Globus pallidus (tissue), 1 donor: ENCODE data around the gene ITGA2.
"Not testable (repeated sequence)": the region's sequence is repeated elsewhere in the genome, so short reads cannot be mapped to it uniquely, and the experiment has no call there.

Experiments
- DNase-seq: peaks from one replicate; pipeline ENCODE4 v3.0.0-alpha.2; 2015; ENCODE audit warnings: low spot score

ITGA2 gene

DNA sequence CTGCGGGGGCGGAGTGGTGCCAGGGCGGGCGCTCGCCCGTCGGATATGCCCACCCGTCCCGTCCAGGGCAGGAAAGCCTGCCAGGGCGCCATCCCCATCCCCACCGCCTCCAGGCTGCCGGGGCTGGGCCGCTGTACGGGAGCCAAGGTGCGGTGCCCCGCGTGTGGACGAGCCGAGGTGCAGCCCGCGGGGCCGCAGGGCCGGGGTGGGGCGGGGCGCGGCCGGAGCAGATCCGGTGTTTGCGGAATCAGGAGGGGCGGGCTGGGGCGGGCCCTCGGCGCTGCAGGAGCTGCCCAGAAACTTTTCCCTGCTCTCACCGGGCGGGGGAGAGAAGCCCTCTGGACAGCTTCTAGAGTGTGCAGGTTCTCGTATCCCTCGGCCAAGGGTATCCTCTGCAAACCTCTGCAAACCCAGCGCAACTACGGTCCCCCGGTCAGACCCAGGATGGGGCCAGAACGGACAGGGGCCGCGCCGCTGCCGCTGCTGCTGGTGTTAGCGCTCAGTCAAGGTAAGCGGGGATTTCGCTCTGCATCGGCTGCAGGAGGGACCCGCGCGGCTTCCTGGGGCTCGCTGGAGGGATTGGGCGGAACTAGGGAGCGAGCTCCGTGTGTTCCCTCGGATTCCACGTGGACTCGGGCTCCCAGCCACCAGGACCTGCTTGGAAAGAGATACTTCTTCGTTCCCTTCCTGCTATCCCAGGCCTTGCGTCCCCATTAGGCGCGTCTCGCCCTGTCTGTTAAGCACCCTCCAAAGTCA, at the start of gene ITGA2:
Gene ITGA2 (plus strand): TSS at position 328 of the 756 bp plus-strand sequence. CDS start 117 bp downstream, at position 445.
- DNase-seq: no peak

DNA sequence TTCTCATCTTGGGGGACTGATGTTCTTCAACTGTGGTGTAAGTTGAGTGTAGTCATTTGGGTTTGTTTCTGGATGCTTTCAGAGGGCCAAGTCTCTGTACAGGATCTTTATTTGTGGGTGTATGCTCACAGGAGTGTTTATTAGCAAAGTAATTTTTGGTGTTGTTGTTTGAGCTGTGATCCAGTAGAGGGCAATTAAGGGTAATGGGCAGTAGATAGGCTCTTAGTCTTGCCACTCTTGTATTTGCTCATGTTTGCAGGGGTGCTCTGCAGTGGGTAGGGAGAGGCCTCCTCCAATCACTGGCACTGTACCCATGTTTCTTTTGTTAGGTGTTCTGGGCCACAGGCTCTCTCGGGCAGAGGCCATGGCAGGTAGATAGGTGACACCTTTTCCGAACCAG, 45.9 kb upstream of the ITGA2 start:
- DNase-seq: no peak

DNA sequence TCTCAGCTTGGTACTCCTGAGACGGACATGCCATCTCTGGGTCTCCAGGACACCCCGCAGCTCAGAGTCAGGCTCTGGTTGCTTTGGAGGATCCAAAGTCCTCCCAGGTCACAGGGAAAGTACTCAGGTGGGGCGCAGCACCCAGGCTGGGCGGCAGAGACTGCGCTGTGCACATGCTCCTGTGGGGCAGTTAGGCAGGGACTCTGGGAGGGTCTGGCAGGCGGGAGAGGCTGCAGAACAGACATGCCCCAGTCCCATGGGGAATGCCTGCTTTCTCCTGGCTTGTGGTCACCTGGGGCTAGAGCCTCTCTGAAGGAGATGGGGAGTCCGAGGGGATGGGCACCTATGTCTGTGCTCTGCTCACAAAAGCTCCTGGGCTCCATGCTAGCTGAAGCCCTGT, 45.3 kb upstream of the ITGA2 start:
- no peak for DNase-seq

DNA sequence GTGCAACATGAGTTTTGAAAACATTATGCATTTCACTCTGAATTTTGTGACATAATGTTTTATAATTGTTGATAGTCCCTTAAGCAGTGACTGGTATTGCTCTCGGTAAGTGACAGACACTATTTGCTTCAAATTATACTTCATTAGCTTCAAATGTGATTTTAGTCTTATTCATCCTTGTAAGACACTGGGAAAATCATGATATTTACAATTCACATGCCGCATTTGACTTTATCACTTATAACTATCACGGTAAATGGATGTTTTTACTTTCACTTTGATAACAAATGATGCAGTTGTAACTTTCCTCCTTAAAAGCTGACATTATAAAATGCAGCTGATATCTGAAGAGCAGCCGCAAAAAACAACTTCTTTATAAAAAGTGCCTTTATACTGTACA, 44.1 kb upstream of the ITGA2 start:
- no peak for DNase-seq

DNA sequence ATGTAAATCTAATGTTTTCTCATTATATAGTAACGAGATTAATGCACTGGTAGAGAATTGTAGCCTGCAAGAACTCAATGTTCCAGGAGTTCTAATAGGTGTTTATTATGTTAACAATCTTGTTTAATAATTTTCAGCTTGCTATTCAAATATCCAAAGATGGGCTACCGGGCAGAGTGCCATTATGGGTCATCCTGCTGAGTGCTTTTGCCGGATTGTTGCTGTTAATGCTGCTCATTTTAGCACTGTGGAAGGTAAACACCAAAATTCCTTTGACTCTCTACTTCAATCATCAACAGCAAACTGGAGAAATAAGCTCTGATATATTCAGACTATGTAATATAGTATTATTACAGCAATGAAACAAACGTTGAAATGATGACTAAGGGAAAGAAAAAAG, 41.9 kb upstream of the ITGA2 start:
- no peak for DNase-seq

DNA sequence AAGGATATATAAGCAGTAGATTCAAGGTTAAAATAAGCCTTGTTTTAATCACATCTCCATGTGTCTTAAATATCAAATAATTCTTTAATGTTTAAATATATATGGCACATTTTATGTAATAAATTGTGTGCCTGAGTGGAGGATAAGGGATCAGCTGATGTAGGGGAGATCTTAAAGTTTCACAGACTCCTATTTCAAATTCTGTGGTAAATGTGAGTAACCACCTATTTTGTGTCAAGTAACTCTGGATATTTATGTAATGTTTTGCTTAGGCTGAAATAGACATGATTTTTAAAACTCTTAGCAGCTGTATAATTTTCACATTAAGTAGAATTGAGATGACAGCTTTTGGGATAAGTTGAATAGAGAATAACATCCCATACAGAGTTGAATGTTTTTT, 41.3 kb upstream of the ITGA2 start:
- DNase-seq: no peak

DNA sequence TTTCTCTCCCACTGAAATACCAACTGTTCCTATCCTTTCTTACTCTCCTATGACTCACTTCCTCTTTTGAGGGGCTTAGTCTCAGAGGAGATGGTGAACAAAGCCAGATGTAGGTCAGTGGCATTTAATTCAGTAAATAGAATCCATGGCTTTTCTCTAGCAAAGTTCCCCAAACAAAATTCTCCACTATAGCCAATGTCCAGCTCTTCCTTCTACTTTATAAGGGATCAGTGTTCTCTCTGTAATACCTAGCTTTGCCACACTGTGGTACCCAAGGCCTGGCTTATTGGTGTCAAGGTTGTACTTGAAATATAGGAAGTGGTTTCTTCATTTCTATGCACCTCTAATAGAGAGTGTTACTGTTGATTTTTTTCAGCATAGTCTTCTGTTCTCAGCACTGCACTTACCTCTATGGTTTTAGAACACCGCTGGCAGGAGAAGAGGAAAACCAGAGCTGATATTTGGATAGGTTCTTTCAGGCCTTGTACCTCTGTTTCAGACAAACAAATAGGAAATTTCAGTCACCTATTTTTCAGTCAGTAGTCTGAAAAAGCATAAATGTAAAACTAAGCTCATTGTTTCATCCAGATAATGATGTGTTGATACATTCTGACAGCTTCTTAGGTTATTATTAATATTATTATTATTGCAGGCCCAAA, 40.6 kb upstream of the ITGA2 start:
- peak; percentile 82 for DNase-seq

DNA sequence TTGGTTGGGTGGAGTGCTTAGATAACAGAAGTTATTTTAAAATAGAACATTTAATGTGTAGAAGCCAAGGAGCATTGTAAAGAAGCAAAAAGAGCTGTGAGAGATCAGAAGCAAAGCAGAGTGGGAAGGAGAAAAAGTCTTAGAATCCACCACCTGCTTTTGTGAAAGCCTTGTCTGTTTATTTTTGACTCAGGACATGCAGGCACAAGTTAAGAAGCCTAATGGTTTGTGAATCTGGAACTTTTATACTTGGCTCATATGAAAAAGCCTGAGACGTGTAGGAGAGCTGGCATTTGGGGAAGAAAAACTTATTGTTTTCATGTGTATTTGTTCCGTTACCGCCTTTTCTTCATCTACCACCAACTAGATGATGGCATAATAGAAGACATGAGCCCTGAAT, 38.5 kb upstream of the ITGA2 start:
- no peak for DNase-seq

DNA sequence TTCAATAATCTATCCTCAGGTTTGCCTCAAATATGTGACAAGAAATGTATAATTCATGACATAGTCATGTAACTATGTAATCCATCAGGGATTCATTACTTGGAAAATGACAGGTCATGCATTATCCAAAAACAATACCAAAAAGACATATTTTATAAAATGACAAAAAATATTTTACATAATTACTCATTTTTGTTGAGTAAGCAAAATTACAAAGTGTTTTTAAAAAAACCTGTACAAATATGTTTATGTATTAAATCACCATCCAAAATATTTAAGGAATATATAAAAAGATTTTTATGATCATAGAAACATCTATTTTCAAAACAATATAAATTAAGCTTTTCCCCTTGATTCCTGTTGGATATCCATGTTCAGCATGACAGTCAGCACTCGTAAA, 36.7 kb upstream of the ITGA2 start:
- no peak for DNase-seq

DNA sequence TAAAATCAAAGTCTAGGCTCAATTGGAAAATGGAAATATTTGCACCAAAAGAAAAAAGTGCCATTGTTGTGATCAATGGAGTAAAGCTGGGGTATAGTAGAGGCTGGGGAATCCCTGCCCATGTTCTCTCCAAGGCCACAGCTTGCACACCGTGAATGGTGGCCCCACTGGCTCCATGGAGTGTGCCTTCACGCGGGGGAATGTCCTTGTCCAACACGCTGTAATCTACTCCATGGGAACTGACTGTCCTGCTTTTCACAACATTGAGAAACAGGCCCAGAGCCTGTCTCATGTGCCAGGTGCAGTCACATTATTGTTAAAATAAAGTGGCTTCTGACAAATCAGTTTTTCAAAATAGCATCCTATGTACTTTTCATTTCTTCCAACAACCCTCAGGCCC, 33.1 kb upstream of the ITGA2 start:
- no peak for DNase-seq

DNA sequence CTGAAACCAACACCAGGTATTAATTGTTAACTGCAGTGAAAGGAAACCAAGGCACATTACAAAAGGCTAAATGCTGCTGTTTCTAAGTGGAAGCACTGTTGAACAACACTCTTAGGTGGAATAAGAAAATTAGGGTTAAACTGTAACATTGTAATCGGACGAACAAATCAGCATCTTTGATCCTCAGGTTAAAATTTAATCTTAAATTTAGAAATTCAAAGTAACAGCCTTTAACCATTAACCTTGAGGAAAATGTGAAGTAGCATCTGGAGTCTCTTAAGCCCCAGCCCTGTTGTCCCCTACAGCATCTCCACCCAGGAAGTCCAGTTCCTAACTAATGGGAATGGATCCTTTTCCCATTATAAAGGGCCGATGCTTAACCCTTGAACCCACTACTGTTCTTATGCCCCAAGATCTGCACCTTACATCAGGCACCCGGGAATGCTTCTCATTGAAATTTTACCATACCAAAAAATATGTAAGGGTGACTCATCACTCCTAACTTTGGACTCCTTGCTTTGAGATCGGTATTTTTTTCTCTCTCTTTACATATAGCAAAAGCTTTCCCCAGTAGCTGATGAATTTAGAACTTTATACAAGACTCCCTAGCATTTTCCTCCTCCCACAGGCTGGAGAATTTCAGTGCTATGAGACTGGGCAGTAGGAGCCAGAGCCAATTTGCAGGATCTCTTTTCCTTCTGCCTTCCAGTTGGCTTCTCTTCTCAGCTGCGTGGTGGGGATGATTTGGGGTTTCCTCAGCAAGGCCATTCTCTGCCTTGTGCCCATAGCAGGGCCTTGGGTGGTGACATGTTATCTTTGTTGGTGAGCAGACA, 32.0 kb upstream of the ITGA2 start:
- DNase-seq: no peak

DNA sequence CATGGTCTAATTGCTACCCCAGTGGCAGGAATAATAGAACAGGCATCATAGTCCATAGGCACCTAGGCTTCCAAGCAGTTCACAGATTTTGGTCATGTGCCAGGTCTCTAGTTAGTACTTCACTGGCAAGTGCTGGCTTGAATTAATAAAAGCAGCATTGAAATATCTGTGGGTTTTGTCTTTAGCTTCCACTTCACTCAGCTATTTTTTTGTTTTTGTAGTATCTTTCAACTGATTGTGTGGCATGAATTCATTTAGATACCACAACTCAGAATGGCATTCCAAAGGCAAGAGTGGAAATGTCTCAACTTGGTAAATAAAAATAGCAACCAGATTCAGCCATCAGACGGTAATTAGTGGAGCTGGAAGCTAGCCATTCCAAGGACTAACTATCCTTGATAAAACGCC, 27.9 kb upstream of the ITGA2 start:
- DNase-seq: no peak

DNA sequence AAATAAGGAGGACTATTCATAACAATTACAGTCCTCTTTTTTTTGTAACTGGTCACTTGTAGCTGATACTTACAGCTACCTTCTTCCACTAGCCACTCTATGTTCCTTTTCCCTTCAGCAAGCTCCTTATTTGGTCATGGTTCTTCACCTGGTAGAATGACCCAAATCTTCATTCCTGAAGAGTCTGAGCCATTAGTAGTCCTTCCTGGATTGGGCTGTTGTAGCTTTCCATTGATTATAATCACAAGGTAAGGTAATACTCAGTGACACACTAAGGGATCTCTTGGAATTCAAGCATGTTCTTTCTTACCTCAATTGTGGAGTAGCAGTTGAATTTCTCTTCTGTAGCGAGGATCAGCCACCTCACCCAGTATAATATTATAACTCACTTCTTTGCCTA, 25.5 kb upstream of the ITGA2 start:
- no peak for DNase-seq

DNA sequence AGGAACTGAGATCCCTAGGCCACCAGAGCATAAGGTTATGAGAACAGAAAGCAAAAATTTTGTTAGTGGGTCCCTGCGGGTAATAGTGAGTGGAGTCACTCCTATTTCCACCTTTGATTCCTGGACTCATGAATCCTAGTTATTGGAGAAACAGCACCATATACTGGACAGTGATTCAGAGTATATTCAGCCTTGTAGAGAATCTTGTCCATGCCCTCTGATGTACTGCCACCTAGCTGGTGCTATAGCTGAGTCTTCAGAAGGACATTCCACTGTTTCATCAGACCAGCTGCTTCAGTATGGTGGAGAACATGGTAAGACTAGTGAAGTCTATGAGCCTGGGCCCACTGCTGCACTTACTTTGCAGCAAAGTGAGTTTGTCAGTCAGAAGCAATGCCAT, 25.0 kb upstream of the ITGA2 start:
- no peak for DNase-seq

DNA sequence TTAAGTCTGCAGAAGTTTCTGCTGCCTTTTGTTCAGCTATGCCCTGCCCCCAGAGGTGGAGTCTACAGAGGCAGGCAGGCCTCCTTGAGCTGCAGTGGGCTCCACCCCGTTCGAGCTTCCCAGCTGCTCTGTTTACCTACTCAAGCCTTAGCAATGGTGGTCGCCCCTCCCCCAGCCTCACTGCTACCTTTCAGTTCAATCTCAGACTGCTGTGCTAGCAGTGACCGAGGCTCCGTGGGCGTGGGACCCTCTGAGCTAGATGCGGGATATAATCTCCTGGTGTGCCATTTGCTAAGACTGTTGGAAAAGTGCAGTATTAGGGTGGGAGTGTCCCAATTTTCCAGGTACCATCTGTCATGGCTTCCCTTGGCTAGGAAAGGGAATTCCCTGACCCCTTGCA, 13.0 kb upstream of the ITGA2 start:
- not testable (repeated sequence) for DNase-seq

DNA sequence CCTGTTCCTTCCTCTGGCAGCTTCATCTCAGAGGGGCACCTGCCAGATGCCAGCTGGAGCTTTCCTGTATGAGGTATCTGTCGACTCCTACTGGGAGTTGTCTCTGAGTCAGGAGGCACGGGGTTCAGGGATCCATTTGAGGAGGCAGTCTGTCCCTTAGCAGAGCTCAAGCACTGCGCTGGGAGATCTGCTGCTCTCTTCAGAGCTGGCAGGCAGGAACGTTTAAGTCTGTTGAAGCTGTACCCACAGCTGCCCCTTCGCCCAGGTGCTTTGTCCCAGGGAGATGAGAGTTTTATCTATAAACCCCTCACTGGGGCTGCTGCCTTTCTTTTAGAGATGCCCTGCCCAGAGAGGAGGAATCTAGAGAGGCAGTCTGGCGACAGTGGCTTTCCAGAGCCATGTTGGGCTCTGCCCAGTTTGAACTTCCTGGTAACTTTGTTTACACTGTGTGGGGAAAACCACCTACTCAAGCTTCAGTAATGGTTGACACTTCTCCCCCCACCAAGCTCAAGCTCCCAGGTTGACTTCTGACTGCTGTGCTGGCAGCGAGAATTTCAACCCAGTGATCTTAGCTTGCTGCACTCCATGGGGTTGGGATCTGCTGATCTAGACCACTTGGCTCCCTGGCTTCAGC, 11.8 kb upstream of the ITGA2 start:
- DNase-seq: no peak

DNA sequence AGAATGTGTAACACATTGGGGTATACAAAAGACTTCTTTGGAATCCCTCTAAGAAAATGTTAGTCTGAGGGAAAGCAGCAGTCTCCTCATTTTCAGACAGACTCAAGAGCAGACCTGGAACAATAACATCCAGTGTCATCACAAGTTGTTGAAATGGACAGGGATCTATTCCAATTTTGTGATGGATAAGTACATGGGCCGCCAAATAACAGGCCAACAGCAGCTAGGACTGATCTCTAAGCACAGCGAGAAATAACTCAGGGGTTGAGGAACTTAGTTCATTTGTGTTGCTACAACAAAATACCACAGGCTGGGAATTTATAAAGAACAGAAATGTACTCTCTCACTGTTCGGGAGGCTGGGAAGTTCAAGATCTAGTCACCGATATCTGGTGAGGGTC, 7.6 kb upstream of the ITGA2 start:
- no peak for DNase-seq

DNA sequence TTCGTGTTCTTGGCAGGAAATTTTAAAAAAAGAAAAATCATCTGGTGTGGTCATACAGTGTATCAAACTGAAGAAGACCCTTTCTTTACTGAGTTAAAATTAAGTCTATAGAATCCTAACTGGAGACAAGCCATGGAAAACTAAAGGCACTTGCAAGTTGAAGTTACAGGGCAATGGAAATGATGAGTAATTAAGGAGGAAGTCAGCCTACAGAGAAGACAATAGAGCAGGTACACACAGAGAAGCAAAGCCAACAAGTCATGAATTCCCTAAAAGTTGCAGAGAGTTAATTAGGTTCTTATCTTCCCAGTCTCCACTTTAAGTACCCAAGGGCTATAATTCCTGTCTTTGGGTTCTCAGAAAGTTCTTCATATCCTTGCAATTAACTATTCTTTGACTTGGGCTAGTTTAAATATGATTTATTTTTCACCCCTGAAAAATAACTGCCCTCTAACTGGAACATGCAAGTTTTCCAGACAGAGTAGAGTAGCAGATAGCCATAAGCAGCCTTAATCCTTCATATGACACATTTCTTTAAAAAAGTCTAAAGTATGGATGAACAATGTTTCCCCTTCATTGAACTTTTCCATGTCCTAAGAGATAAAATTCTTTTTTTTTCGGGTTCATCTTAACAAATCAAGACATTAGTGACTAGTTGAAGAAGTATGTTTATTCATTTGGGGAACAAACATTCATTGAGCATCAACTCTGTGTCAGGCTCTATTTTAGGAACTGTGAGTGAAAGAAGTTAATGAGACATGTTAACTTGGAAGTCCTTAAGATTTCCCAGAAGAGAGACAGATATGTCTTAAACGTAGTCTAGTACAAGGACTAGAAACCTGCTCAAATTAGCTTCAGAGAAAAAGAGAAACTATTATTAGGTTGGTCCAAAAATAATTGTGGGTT, 5.2 kb upstream of the ITGA2 start:
- DNase-seq: no peak

DNA sequence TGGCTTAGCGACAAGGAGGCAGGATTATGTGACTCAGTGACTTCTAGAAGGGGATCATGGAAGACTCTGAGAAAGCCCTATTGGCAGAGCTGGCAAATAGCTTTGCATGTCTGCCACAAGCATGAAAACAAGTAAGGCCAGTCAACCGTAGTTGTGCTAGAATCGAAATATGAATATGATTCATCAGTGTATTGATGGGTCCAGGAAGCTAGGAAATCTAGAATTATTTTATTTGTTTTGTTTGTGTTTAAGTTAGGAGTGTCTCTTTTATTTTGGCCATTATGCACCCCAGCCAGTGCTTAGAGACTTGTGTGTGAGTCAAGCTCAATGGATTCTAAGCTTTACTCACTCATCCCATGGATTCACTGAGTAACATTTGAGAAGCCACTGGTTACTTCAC, 3.8 kb upstream of the ITGA2 start:
- DNase-seq: no peak

DNA sequence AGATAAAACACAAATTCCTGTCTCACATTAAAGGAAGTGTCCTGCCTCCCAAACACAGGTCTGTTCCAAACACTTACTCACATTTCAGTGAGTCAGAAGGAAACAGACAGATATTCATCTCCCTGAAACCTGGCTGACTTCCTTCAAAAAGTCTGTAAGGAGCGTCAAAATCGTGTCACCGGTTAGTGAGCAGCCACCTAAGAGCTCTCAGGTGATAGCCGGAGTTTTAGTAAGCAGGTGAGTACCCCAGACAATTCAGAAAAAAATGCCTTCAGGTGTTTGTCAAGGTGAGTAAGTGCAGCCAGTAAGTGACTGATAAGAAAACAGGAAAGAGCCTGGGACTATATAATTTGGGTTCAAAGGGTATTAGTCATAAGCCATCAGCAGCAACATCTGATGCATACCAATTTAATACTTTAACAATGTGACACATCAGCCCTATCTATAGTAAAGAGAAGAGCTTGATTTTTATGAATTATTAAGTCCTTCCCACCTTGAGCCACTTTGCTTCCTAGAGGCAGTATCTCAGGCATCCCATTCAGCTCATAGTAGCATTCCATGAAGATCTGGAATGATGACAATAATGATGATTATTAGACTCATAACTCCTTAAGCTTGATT, 1.3 kb upstream of the ITGA2 start:
- no peak for DNase-seq
